22Rv1 (cell line): Measurements from ENCODE around the gene MAST4.

ENCODE experiments used
- CTCF ChIP-seq: fragments of 450-650 bp; IDR thresholded peaks from 2 replicates; pipeline ENCODE4 v1.5.1; 2017; ENCODE audit warnings: mild to moderate bottlenecking
- ZFX ChIP-seq: fragments of 450-650 bp; IDR thresholded peaks from 2 replicates; pipeline ENCODE4 v1.6.1; 2017; ENCODE audit warnings: antibody characterized with exemption, borderline replicate concordance

DNA sequence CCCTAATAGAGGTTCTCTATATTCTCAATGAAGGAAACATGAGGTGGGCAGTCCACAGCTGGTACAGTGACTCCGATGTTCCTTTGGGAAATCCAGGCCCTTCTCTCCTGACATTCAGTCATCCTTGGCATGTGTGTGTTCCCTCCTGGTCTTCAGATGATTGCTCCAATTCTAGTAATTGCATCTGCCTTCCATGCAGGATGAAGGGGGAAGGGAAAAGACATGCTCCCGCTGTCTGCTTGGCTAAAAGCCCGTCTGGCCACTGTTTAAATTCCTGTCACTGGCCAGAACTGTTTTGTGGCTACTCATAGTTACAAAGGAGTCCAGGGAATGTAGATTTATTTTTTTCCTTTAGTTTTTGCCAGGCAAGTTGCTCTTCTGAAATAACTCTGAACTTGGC lies 65.0 kb downstream of the MAST4 start:
- TF ChIP-seq CTCF (no peak), ZFX (no peak)
